SK-N-MC (cell line): ENCODE results near the gene ZFYVE28.

Experiments
- EZH2 ChIP-seq: fragments of 200-600 bp; sonication (generic); IDR thresholded peaks from one replicate; pipeline ENCODE4 v1.6.1; 2017; ENCODE audit warnings: antibody characterized with exemption
- FOXP2 ChIP-seq: optimal IDR thresholded peaks from 2 replicates; pipeline ENCODE3; 2011; ENCODE audit warnings: mild to moderate bottlenecking, moderate library complexity; ENCODE audit not compliant: insufficient read depth; ENCODE audit errors: extremely low read length, control extremely low read depth
- POLR2AphosphoS5 ChIP-seq: IDR thresholded peaks from 2 replicates; pipeline ENCODE4 v1.6.1; 2012; ENCODE audit warnings: mild to moderate bottlenecking, low read depth, low read length, borderline replicate concordance

DNA sequence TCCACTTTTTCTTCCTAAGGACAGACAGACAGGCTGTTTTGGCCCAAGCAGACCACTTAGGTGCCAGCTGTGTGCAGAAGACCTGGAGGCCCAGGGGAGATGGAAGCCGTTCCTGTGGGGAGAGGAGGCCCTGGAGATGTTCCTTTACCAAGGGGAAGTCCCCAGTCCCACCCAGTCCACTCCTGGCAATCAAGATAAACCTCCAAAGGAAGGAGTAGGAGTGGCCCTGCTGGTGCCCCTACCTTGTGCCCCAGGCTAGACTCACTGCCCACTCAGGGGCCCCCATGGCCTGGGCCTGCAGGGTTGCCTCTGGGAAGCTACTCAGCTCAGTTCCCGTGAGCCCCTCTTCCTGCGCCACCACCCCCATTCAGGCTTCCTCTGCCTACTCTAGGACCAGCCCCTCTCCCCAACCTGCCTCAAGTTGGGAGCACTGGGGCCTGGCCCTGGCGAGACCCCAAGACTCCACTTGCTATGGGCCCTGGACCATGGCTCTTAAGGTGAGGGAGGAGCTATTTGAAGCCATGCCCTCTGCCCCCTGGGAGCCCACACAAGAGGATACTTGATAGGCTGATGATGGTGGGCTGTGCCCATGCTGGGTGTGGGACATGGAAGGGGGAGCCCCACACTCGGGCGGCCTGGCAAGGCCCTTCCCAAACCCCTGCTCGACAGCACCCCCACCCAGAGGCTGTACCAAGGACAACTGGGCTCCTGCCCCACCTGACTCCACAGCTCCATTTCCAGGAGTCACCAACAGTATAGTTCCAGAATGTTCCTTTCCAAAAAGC, 25.7 kb upstream of the ZFYVE28 start:
- no peak for TF ChIP-seq EZH2
- no peak for TF ChIP-seq POLR2AphosphoS5
- no peak for TF ChIP-seq FOXP2
